Esophagus muscularis mucosa (tissue), 4 donors: ENCODE results near the gene SLC52A3.

Source experiments
- EP300 ChIP-seq: sonication (generic); formaldehyde crosslinking; IDR thresholded peaks from one replicate; pipeline ENCODE4 v1.6.1; 2017; ENCODE audit warnings: antibody characterized with exemption
- POLR2A ChIP-seq: fragments of 450-650 bp; IDR thresholded peaks from one replicate; pipeline ENCODE4 v1.6.1; 2017; ENCODE audit warnings: antibody characterized with exemption, moderate library complexity, mild to moderate bottlenecking, low read depth
- POLR2AphosphoS5 ChIP-seq, 2 donors: sonication (generic); formaldehyde crosslinking; IDR thresholded peaks; one replicate each; pipeline ENCODE4 v1.6.1; 2017; ENCODE audit warnings: antibody characterized with exemption in 2 of 2
- TF ChIP-seq, protein P1 (sequence below), 3 experiments: fragments of 200-600 bp in 2 of 3; fragments of 450-650 bp in 1 of 3; sonication (generic) in 2 of 3; IDR thresholded peaks; one replicate each; pipeline ENCODE4 v1.5.1; 2017 to 2019; ENCODE audit warnings: antibody characterized with exemption in 3 of 3, mild to moderate bottlenecking in 2 of 3, moderate library complexity in 1 of 3

DNA sequence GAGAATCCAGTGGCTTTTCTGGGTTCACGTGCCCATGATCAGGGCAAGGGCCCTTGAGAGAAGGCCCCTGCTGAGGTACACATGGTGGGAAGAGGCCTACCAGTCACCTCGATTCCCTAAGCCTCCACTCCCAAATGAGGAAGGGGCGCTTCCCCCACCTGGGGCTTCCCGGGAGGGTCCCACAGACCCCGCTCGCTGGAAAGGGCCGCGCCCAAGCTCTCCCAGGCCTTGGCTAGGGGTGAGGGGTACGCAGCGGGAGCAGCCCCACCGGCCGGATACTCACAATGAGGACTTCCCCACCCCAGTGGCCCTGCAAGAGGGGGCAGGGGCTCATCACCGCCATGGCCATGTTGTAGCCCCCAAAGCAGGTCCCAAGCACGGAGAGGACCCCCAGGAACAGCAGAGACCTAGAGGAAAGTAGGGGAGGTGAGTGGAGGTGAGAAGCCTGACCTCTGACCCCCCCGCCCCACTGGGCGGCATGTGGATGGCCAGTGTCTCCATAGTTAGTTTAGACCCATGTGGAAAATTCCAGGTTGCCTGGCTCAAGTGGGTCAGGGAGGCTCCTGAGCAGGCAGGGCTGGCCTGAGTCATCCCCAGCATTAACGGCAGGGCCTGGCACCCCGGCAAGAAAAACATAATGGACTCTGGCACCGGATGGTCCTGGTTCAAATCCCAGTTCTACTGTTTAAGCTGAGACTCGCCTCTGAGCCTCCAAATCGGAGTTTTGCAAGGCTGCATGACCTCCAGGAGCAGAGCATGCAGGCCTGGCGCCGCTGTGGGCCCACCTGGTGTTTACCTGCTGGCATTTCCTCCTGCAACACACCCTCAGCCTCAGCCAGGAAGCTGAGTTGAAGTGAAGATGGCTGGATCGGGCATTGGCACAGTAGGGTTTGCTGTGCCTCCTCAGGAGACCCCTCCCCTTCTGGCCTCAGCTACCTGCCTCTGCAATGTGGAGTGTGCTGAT, 6.6 kb downstream of the SLC52A3 start:
- TF ChIP-seq, protein P1, sequence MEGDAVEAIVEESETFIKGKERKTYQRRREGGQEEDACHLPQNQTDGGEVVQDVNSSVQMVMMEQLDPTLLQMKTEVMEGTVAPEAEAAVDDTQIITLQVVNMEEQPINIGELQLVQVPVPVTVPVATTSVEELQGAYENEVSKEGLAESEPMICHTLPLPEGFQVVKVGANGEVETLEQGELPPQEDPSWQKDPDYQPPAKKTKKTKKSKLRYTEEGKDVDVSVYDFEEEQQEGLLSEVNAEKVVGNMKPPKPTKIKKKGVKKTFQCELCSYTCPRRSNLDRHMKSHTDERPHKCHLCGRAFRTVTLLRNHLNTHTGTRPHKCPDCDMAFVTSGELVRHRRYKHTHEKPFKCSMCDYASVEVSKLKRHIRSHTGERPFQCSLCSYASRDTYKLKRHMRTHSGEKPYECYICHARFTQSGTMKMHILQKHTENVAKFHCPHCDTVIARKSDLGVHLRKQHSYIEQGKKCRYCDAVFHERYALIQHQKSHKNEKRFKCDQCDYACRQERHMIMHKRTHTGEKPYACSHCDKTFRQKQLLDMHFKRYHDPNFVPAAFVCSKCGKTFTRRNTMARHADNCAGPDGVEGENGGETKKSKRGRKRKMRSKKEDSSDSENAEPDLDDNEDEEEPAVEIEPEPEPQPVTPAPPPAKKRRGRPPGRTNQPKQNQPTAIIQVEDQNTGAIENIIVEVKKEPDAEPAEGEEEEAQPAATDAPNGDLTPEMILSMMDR (IDR thresholded peaks at IDR 0.05), result no peak
- TF ChIP-seq POLR2A (no peak), EP300 (no peak), POLR2AphosphoS5 (IDR thresholded peaks at IDR 0.05) (no peak)
